Measurements from ENCODE around the gene FREM2. TPM values are rescaled to one million over a fixed set of nuclear protein-coding genes. Genes with fewer than 3 reads are reported as not detected.

The FREM2 gene
- total and polyA plus RNA-seq, 2 of the 4 experiments (the other 2 are of a cell fraction), result not detected

GRCh38 chr13:38879278-38879677, 192.4 kb downstream of the FREM2 start:
- no peak for TF ChIP-seq RCOR1 (IDR thresholded peaks at IDR 0.05; ENCODE audit: insufficient replicate concordance, low read length)
- TF ChIP-seq USF2 (IDR thresholded peaks at IDR 0.05; ENCODE audit: low read depth, low read length), result no peak
- no peak for TF ChIP-seq CHD1 (IDR thresholded peaks at IDR 0.05; ENCODE audit: low read depth, low read length)
- no peak for TF ChIP-seq SMC3 (IDR thresholded peaks at IDR 0.05; ENCODE audit: low read depth, low read length)
- no peak for TF ChIP-seq ELK1 (IDR thresholded peaks at IDR 0.05; ENCODE audit: borderline replicate concordance, low read depth, low read length)
- TF ChIP-seq FOS (IDR thresholded peaks at IDR 0.05; ENCODE audit: low read depth, low read length), result no peak
- TF ChIP-seq MAZ (IDR thresholded peaks at IDR 0.05; ENCODE audit: borderline replicate concordance, low read depth, low read length), result no peak
- no peak for TF ChIP-seq CEBPB (IDR thresholded peaks at IDR 0.05; ENCODE audit: low read depth, low read length)
- TF ChIP-seq RFX5 (IDR thresholded peaks at IDR 0.05; ENCODE audit: low read depth, low read length), result no peak
- no peak for TF ChIP-seq POLR2A (IDR thresholded peaks at IDR 0.05; ENCODE audit: low read depth, low read length)
- TF ChIP-seq RAD21 (IDR thresholded peaks at IDR 0.05; ENCODE audit: low read length), result no peak
- TF ChIP-seq CTCF (conservative IDR thresholded peaks at IDR 0.05; ENCODE audit: low read depth, low read length), result no peak
- TF ChIP-seq MAFK (IDR thresholded peaks at IDR 0.05; ENCODE audit: low read depth, low read length), result no peak
- Histone ChIP-seq H3K4me3 (ENCODE audit: insufficient read depth, low read depth, low read length) (no peak overlapping the region), H2AK9ac (replicated peaks; ENCODE audit: low read depth, low read length, poor library complexity) (no peak overlapping the region), H3K18ac (ENCODE audit: low read depth, low read length) (no peak overlapping the region), H2BK5ac (ENCODE audit: low read depth, low read length, poor library complexity, severe bottlenecking) (no peak overlapping the region), H3K9me1 (ENCODE audit: insufficient read depth, low read length) (no peaks in the 10 kb centered on the region), H2BK20ac (ENCODE audit: low read depth, low read length) (no peak overlapping the region), H2BK15ac (ENCODE audit: low read depth, low read length) (no peak overlapping the region), H3K14ac (replicated peaks; ENCODE audit: low read depth, low read length) (no peak overlapping the region), H3K27me3 (ENCODE audit: control insufficient read depth, insufficient read depth, low read length) (no peaks in the 10 kb centered on the region), H3K9me3 (ENCODE audit: control insufficient read depth, insufficient read depth, low read length) (no peaks in the 10 kb centered on the region), H4K20me1 (ENCODE audit: insufficient read depth, low read length) (no peaks in the 10 kb centered on the region), H3K56ac (ENCODE audit: extremely low read depth, insufficient read depth, low read length) (no peak overlapping the region), H3K79me1 (ENCODE audit: low read depth in 1 of 2, low read length in 2 of 2) (no peaks in the 10 kb centered on the region), H3K27ac (ENCODE audit: insufficient read depth, low read length) (no peak overlapping the region), H3K4ac (ENCODE audit: low read depth, low read length) (no peak overlapping the region), H4K91ac (ENCODE audit: insufficient read depth, low read depth, low read length) (no peak overlapping the region), H3K36me3 (ENCODE audit: control insufficient read depth, insufficient read depth, low read length) (no peaks in the 10 kb centered on the region), H2AFZ (replicated peaks; ENCODE audit: low read length, poor library complexity) (no peak overlapping the region), H4K5ac (ENCODE audit: low read depth, low read length) (no peak overlapping the region), H4K8ac (ENCODE audit: low read depth in 2 of 2, low read length in 2 of 2) (no peak overlapping the region), H2BK120ac (ENCODE audit: low read depth, low read length) (no peak overlapping the region), H2AK5ac (ENCODE audit: low read depth, low read length) (no peak overlapping the region), H3K4me2 (ENCODE audit: low read depth, low read length) (no peak overlapping the region), H3K4me1 (ENCODE audit: control insufficient read depth, insufficient read depth, low read length) (no peaks in the 10 kb centered on the region), H3K9ac (ENCODE audit: low read depth, low read length) (no peak overlapping the region), H3K23ac (ENCODE audit: low read depth, low read length) (no peak overlapping the region)
- DNase-seq (no peak), ATAC-seq (ENCODE audit: low read depth) (no peak)
- WGBS, 2 experiments (ENCODE audit: extremely low coverage in 2 of 2, insufficient read length in 1 of 2), result no CpG with 5 or more reads among the region's 3 CpGs
- ChIA-PET POLR2A (ENCODE audit: unreplicated experiment) (no interaction called here), CTCF (no interaction called here)
- dilution Hi-C loops (cut with HindIII; ENCODE audit: low sequenced_read_pairs, unreplicated experiment), result no loop called here
- in situ Hi-C loops (cut with MboI; ENCODE audit: low sequenced_read_pairs), result no loop called here
- intact Hi-C loops (cut with micrococcal nuclease), result no loop called here
- no TSS peak for BruUV-seq (replicated peaks)

All from IMR-90 (cell line).